DOHH2 (cell line): ENCODE results near the gene PLGLB1.
"Not testable (repeated sequence)": the region's sequence is repeated elsewhere in the genome, so short reads cannot be mapped to it uniquely, and the experiment has no call there.

ENCODE experiments used
- H3F3A ChIP-seq: fragments of 200-600 bp; sonication (generic), shearing (Covaris generic); 2 replicates; pipeline ENCODE4 v1.6.0; 2016; ENCODE audit warnings: antibody characterized with exemption, mild to moderate bottlenecking; ENCODE audit not compliant: control insufficient read depth, insufficient read depth
- H3K27ac ChIP-seq: fragments of 200-600 bp; sonication (generic); 2 replicates; pipeline ENCODE4 v1.5.1; 2014; ENCODE audit warnings: low read depth, mild to moderate bottlenecking, low read length, moderate library complexity
- H3K27me3 ChIP-seq: fragments of 200-600 bp; sonication (generic); 2 replicates; pipeline ENCODE4 v1.6.1; 2014; ENCODE audit warnings: mild to moderate bottlenecking, low read length, mixed read lengths; ENCODE audit not compliant: control insufficient read depth
- H3K36me3 ChIP-seq: fragments of 200-600 bp; sonication (generic); 2 replicates; pipeline ENCODE4 v1.6.1; 2014; ENCODE audit warnings: mild to moderate bottlenecking, low read length, moderate library complexity, mixed read lengths; ENCODE audit not compliant: control insufficient read depth
- H3K4me1 ChIP-seq: fragments of 200-600 bp; sonication (generic); 2 replicates; pipeline ENCODE4 v1.6.1; 2014; ENCODE audit warnings: mild to moderate bottlenecking, low read length, mixed read lengths; ENCODE audit not compliant: control insufficient read depth
- H3K4me2 ChIP-seq: fragments of 200-600 bp; sonication (generic); 2 replicates; pipeline ENCODE4 v1.6.0; 2014; ENCODE audit warnings: mild to moderate bottlenecking, low read length, moderate library complexity
- H3K4me3 ChIP-seq: fragments of 200-600 bp; sonication (generic); 2 replicates; pipeline ENCODE4 v1.5.1; 2014; ENCODE audit warnings: mild to moderate bottlenecking, low read length, mixed read lengths
- H3K79me2 ChIP-seq: fragments of 200-600 bp; sonication (generic); 2 replicates; pipeline ENCODE4 v1.6.1; 2014; ENCODE audit warnings: mild to moderate bottlenecking, low read length, mixed read lengths; ENCODE audit not compliant: control insufficient read depth
- H3K9me2 ChIP-seq: fragments of 200-600 bp; sonication (generic); replicated peaks from 2 replicates; pipeline ENCODE4 v1.6.1; 2014; ENCODE audit warnings: mild to moderate bottlenecking, low read length, mixed read lengths; ENCODE audit not compliant: control insufficient read depth
- H3K9me3 ChIP-seq: fragments of 200-600 bp; sonication (generic); 2 replicates; pipeline ENCODE4 v1.6.1; 2014; ENCODE audit warnings: antibody characterized with exemption, low read length, mixed read lengths; ENCODE audit not compliant: control insufficient read depth, insufficient read depth
- H4K20me1 ChIP-seq: fragments of 200-600 bp; sonication (generic); 2 replicates; pipeline ENCODE4 v1.6.0; 2014; ENCODE audit warnings: low read depth, mild to moderate bottlenecking, antibody characterized with exemption, low read length, moderate library complexity; ENCODE audit not compliant: control insufficient read depth, insufficient read depth
- CTCF ChIP-seq: fragments of 200-600 bp; sonication (generic); IDR thresholded peaks from one replicate; pipeline ENCODE4 v1.5.1; 2014; ENCODE audit warnings: antibody characterized with exemption, mild to moderate bottlenecking, low read depth, low read length; ENCODE audit not compliant: poor library complexity, severe bottlenecking

Gene PLGLB1

GRCh38 chr2:87041321-87041978 is 19.8 kb upstream of the PLGLB1 start:
- H4K20me1 ChIP-seq, H3K27ac ChIP-seq, H3K4me2 ChIP-seq, H3K9me2 ChIP-seq, H3K27me3 ChIP-seq, H3K79me2 ChIP-seq, H3F3A ChIP-seq, H3K4me3 ChIP-seq, H3K4me1 ChIP-seq, H3K9me3 ChIP-seq, H3K36me3 ChIP-seq: not testable (repeated sequence)
- peak; percentile 16 for TF ChIP-seq CTCF

GRCh38 chr2:87028607-87029006 is 7.0 kb upstream of the PLGLB1 start:
- not testable (repeated sequence) for H3K4me1 ChIP-seq, H4K20me1 ChIP-seq, H3F3A ChIP-seq, H3K4me3 ChIP-seq, H3K27me3 ChIP-seq, H3K27ac ChIP-seq, H3K36me3 ChIP-seq, H3K9me2 ChIP-seq, H3K79me2 ChIP-seq, H3K9me3 ChIP-seq, H3K4me2 ChIP-seq

- H3K79me2 ChIP-seq, H3K4me1 ChIP-seq, H3K27ac ChIP-seq, H3K4me2 ChIP-seq, H3K36me3 ChIP-seq, H3F3A ChIP-seq, H3K9me2 ChIP-seq, H3K4me3 ChIP-seq, H3K27me3 ChIP-seq, H4K20me1 ChIP-seq, H3K9me3 ChIP-seq: not testable (repeated sequence)
These were observed 5.2 kb upstream of the PLGLB1 start for GRCh38 chr2:87026816-87027215.

- not testable (repeated sequence) for H3K27me3 ChIP-seq, H3K36me3 ChIP-seq, H3K9me3 ChIP-seq, H3K79me2 ChIP-seq, H3F3A ChIP-seq, H3K4me3 ChIP-seq, H3K4me1 ChIP-seq, H3K4me2 ChIP-seq, H3K27ac ChIP-seq, H3K9me2 ChIP-seq, H4K20me1 ChIP-seq
These were observed 4.3 kb upstream of the PLGLB1 start for GRCh38 chr2:87025927-87026326.

- not testable (repeated sequence) for H3F3A ChIP-seq, H3K36me3 ChIP-seq, H3K9me3 ChIP-seq, H3K4me2 ChIP-seq, H3K4me1 ChIP-seq, H3K27ac ChIP-seq, H4K20me1 ChIP-seq, H3K27me3 ChIP-seq, H3K79me2 ChIP-seq, H3K4me3 ChIP-seq, H3K9me2 ChIP-seq
These were observed 2.5 kb upstream of the PLGLB1 start for GRCh38 chr2:87023988-87024615.

GRCh38 chr2:87021043-87021442 is 601 bp downstream of the PLGLB1 start:
- not testable (repeated sequence) for H3K9me3 ChIP-seq, H3K4me1 ChIP-seq, H3K9me2 ChIP-seq, H3F3A ChIP-seq, H3K36me3 ChIP-seq, H3K27me3 ChIP-seq, H3K4me2 ChIP-seq, H3K27ac ChIP-seq, H3K79me2 ChIP-seq, H3K4me3 ChIP-seq, H4K20me1 ChIP-seq

GRCh38 chr2:87019053-87019452 is 2.6 kb downstream of the PLGLB1 start:
- not testable (repeated sequence) for H3K4me2 ChIP-seq, H3K9me2 ChIP-seq, H3K79me2 ChIP-seq, H3K9me3 ChIP-seq, H3K27me3 ChIP-seq, H3F3A ChIP-seq, H3K27ac ChIP-seq, H3K36me3 ChIP-seq, H3K4me1 ChIP-seq, H4K20me1 ChIP-seq, H3K4me3 ChIP-seq
